Neural progenitor cell (in vitro differentiated cells): ENCODE results near the gene PLAC8L1. TPM values are rescaled to one million over a fixed set of nuclear protein-coding genes. Genes with fewer than 3 reads are reported as not detected.

Source experiments
- DNase-seq: peaks from one replicate; pipeline ENCODE4 v3.0.0-alpha.2; 2016; ENCODE audit warnings: low spot score
- H2AFZ ChIP-seq: fragments of 200-600 bp; sonication (generic); replicated peaks from 2 replicates; pipeline ENCODE4 v1.6.1; 2016; ENCODE audit warnings: antibody characterized with exemption
- H3F3A ChIP-seq: fragments of 200-600 bp; sonication (generic); 2 replicates; pipeline ENCODE4 v1.6.1; 2016; ENCODE audit warnings: antibody characterized with exemption, low read depth
- H3K27ac ChIP-seq: fragments of 200-600 bp; sonication (generic); 2 replicates; pipeline ENCODE4 v1.5.1; 2016; ENCODE audit warnings: mild to moderate bottlenecking
- H3K27me3 ChIP-seq: fragments of 200-600 bp; sonication (generic); 2 replicates; pipeline ENCODE4 v1.6.1; 2016; ENCODE audit warnings: mild to moderate bottlenecking, moderate library complexity
- H3K36me3 ChIP-seq: fragments of 200-600 bp; sonication (generic); 2 replicates; pipeline ENCODE4 v1.5.1; 2016
- H3K4me1 ChIP-seq: fragments of 200-600 bp; sonication (generic); 2 replicates; pipeline ENCODE4 v1.6.1; 2016; ENCODE audit warnings: mixed run types
- H3K4me2 ChIP-seq: fragments of 200-600 bp; sonication (generic); 2 replicates; pipeline ENCODE4 v1.6.1; 2016
- H3K4me3 ChIP-seq: fragments of 200-600 bp; sonication (generic); 2 replicates; pipeline ENCODE4 v1.5.1; 2016
- H3K79me2 ChIP-seq: fragments of 200-600 bp; sonication (generic); 2 replicates; pipeline ENCODE4 v1.6.1; 2016; ENCODE audit warnings: low read depth
- H3K9ac ChIP-seq: fragments of 200-600 bp; sonication (generic); 2 replicates; pipeline ENCODE4 v1.6.1; 2016
- H3K9me3 ChIP-seq: fragments of 200-600 bp; sonication (generic); 2 replicates; pipeline ENCODE4 v1.5.1; 2016; ENCODE audit warnings: low read depth
- H4K20me1 ChIP-seq: fragments of 200-600 bp; sonication (generic); 2 replicates; pipeline ENCODE4 v1.6.1; 2016; ENCODE audit warnings: low read depth
- H3K27ac Mint-ChIP-seq: 3 replicates; pipeline ENCODE4 v1.8.0; 2021; ENCODE audit warnings: mixed read lengths
- H3K27me3 Mint-ChIP-seq: 2 replicates; pipeline ENCODE4 v1.8.0; 2022; ENCODE audit warnings: low read depth, mild to moderate bottlenecking, inconsistent platforms, moderate library complexity, mixed read lengths; ENCODE audit not compliant: insufficient read depth
- H3K36me3 Mint-ChIP-seq: 3 replicates; pipeline ENCODE4 v1.8.0; 2021; ENCODE audit warnings: mixed read lengths
- H3K4me1 Mint-ChIP-seq: 3 replicates; pipeline ENCODE4 v1.8.0; 2021; ENCODE audit warnings: mixed read lengths
- H3K4me3 Mint-ChIP-seq: 3 replicates; pipeline ENCODE4 v1.8.0; 2021; ENCODE audit warnings: mild to moderate bottlenecking, moderate library complexity, mixed read lengths
- H3K9me3 Mint-ChIP-seq: 3 replicates; pipeline ENCODE4 v1.8.0; 2020; ENCODE audit warnings: mixed read lengths
- EZH2 ChIP-seq: fragments of 200-600 bp; sonication (generic); IDR thresholded peaks from 2 replicates; pipeline ENCODE4 v1.6.1; 2017; ENCODE audit warnings: antibody characterized with exemption, mild to moderate bottlenecking, moderate library complexity
- EZH2phosphoT487 ChIP-seq: fragments of 200-600 bp; sonication (generic); IDR thresholded peaks from 2 replicates; pipeline ENCODE4 v1.6.1; 2017; ENCODE audit warnings: antibody characterized with exemption
- total RNA-seq: library from RNA; depleted of rRNA; stranded (reverse); fragments of >200 nt; gene quantifications from 2 replicates; pipeline ENCODE4 v1.2.3, GENCODE V29; 2015; ENCODE audit warnings: low replicate concordance
- TF ChIP-seq, protein P1 (sequence below): fragments of 200-600 bp; sonication (generic); IDR thresholded peaks from 2 replicates; pipeline ENCODE4 v1.5.1; 2017; ENCODE audit warnings: antibody characterized with exemption, mild to moderate bottlenecking

The PLAC8L1 gene
- total RNA-seq, 1 donor from 2014 or later = 0.51 TPM

DNA sequence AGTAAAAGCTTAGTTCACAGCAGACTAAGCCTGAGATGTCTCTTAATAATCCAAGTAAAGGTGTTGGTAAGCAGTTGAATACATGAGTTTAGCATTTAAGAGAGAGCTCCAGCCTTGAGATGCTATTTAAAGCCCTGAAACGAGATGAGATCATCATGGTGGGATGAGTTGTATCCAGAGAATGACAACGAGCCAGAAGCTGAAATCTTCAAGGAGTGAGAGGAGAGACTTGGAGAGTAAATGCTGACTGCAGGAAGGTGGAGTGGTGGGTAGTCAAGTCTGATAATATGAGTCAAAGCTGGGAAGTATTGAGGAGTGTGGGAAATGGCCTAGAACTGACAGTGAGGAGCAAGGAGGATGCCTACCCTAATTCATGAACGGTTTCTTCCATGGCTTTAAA is 53.7 kb downstream of the PLAC8L1 start:
- Mint-ChIP-seq H3K4me3 (no peak overlapping the region), H3K9me3 (no peaks in the 10 kb centered on the region), H3K36me3 (no peaks in the 10 kb centered on the region), H3K27ac (no peak overlapping the region), H3K4me1 (peaks cover 4% of the 10 kb centered on the region), H3K27me3 (peaks cover 2% of the 10 kb centered on the region)
- no peak overlapping the region for H3K9ac ChIP-seq
- no peaks in the 10 kb centered on the region for H3K79me2 ChIP-seq
- no peak overlapping the region for H3K4me2 ChIP-seq
- no peak overlapping the region for H3K4me3 ChIP-seq
- H3K36me3 ChIP-seq = no peaks in the 10 kb centered on the region
- no peaks in the 10 kb centered on the region for H3K27me3 ChIP-seq
- no peak for DNase-seq
- H4K20me1 ChIP-seq = no peaks in the 10 kb centered on the region
- H3K9me3 ChIP-seq = no peaks in the 10 kb centered on the region
- H2AFZ ChIP-seq = no peak overlapping the region
- no peaks in the 10 kb centered on the region for H3F3A ChIP-seq
- H3K4me1 ChIP-seq = no peaks in the 10 kb centered on the region
- no peak overlapping the region for H3K27ac ChIP-seq
- TF ChIP-seq EZH2phosphoT487 = no peak
- TF ChIP-seq, protein P1, sequence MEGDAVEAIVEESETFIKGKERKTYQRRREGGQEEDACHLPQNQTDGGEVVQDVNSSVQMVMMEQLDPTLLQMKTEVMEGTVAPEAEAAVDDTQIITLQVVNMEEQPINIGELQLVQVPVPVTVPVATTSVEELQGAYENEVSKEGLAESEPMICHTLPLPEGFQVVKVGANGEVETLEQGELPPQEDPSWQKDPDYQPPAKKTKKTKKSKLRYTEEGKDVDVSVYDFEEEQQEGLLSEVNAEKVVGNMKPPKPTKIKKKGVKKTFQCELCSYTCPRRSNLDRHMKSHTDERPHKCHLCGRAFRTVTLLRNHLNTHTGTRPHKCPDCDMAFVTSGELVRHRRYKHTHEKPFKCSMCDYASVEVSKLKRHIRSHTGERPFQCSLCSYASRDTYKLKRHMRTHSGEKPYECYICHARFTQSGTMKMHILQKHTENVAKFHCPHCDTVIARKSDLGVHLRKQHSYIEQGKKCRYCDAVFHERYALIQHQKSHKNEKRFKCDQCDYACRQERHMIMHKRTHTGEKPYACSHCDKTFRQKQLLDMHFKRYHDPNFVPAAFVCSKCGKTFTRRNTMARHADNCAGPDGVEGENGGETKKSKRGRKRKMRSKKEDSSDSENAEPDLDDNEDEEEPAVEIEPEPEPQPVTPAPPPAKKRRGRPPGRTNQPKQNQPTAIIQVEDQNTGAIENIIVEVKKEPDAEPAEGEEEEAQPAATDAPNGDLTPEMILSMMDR = no peak

DNA sequence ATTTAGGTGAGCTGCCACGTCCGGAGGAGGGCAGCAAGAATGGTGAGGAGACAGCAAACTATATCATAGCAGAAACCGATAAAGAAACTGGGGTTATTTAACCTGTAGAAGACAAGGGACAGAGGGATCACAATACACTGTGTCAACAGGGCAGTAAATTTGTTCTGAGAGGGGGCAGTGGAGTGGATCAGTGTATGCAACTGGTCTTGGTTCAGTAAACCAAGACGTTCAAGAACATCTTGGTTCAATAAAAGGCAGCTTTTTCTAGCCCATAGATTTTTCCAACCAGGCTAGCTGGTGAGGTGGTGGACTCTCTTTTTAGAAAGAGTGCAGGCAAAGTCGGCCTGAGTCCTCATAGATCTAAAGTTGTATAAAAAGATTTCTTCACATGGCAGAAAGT is 55.3 kb downstream of the PLAC8L1 start:
- Histone ChIP-seq H3K36me3 (no peaks in the 10 kb centered on the region), H3K79me2 (no peaks in the 10 kb centered on the region), H3K27ac (no peak overlapping the region), H3K9ac (no peak overlapping the region), H2AFZ (peak overlapping the region; percentile 86), H3F3A (no peaks in the 10 kb centered on the region), H3K4me2 (no peak overlapping the region), H3K9me3 (no peaks in the 10 kb centered on the region), H3K4me3 (no peak overlapping the region), H3K4me1 (no peaks in the 10 kb centered on the region), H3K27me3 (no peaks in the 10 kb centered on the region), H4K20me1 (no peaks in the 10 kb centered on the region)
- H3K36me3 Mint-ChIP-seq = no peaks in the 10 kb centered on the region
- H3K9me3 Mint-ChIP-seq = no peaks in the 10 kb centered on the region
- no peak for DNase-seq
- no peak overlapping the region for H3K27ac Mint-ChIP-seq
- H3K4me1 Mint-ChIP-seq = peaks cover 4% of the 10 kb centered on the region
- H3K4me3 Mint-ChIP-seq = no peak overlapping the region
- TF ChIP-seq EZH2phosphoT487 (no peak), EZH2 (no peak)
- TF ChIP-seq, protein P1 = no peak
- H3K27me3 Mint-ChIP-seq = peaks cover 2% of the 10 kb centered on the region

DNA sequence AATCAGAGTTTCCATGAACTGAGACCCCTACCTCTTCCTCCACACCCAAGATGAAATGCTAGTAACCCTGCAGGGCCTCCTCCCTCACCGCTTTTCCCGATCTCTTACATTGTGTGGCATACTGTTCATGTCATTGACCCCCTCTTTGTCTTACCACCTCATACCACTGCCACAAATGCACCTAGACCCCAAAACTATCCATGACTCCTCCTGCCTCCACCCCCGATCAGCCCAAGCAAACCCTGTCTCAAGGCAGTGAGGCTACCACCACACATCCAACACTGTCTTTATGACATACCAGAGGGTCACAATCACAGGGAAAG is 55.7 kb downstream of the PLAC8L1 start:
- H3K4me3 ChIP-seq = no peak overlapping the region
- TF ChIP-seq EZH2 (no peak), EZH2phosphoT487 (no peak)
- TF ChIP-seq, protein P1 = no peak
- peak overlapping the region; percentile 86 for H2AFZ ChIP-seq
- no peak for DNase-seq
- H3K9me3 ChIP-seq = no peaks in the 10 kb centered on the region
- H3K36me3 ChIP-seq = no peaks in the 10 kb centered on the region
- H3K9me3 Mint-ChIP-seq = no peaks in the 10 kb centered on the region
- H3K9ac ChIP-seq = no peak overlapping the region
- H3K79me2 ChIP-seq = no peaks in the 10 kb centered on the region
- no peak overlapping the region for H3K27ac Mint-ChIP-seq
- no peak overlapping the region for H3K4me2 ChIP-seq
- no peaks in the 10 kb centered on the region for H3K27me3 ChIP-seq
- no peak overlapping the region for H3K4me3 Mint-ChIP-seq
- no peaks in the 10 kb centered on the region for H3K4me1 ChIP-seq
- no peaks in the 10 kb centered on the region for H3F3A ChIP-seq
- peaks cover 4% of the 10 kb centered on the region for H3K4me1 Mint-ChIP-seq
- no peaks in the 10 kb centered on the region for H4K20me1 ChIP-seq
- H3K36me3 Mint-ChIP-seq = no peaks in the 10 kb centered on the region
- peaks cover 2% of the 10 kb centered on the region for H3K27me3 Mint-ChIP-seq
- H3K27ac ChIP-seq = no peak overlapping the region
